HG03469 (cell line): Measurements from ENCODE around the gene COL4A1.

Source experiments
- ATAC-seq: cut with Tn5 transposase; IDR thresholded peaks from one replicate; pipeline ENCODE4 v1.9.1; 2021; ENCODE audit warnings: mild to moderate bottlenecking, moderate library complexity, moderate number of reproducible peaks; ENCODE audit not compliant: unreplicated experiment

COL4A1 gene

DNA sequence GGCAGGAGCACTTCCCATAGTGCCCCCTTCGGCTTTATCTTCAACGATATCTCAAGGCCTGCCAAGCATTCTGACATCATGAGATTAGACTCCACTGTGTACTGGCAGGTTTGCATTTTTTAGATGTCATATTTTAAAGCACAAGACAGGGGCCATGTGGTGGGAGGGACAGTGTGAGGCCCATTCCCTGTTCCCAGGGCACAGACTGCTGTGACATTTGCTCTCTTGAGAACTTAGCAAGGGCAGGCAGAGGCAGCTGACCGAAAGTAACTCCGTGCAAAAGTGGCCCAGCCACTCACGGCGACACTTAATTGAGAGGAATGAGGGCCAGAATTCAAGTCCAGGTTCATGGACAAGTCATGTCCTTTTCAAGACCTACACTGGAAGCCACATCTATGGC is 201.8 kb downstream of the COL4A1 start:
- ATAC-seq, result no peak

DNA sequence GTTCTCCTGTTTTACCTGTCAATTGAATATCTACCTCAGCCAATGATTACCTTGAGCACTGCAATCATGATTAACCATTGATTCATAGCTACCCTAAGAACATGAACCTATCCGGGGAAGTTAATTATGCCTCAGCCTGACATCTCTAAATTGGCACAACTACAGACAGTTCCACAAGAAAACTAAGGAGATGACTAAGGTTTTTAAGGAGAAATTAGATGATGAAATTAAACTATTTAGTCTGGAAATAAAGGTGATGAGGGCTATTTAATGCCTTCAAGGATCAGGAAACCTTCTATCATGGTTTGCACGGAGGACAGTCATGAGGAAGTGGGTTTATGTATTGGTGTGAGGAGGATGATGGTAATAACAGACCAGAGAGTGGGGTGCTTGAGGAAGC is 203.4 kb downstream of the COL4A1 start:
- no peak for ATAC-seq

DNA sequence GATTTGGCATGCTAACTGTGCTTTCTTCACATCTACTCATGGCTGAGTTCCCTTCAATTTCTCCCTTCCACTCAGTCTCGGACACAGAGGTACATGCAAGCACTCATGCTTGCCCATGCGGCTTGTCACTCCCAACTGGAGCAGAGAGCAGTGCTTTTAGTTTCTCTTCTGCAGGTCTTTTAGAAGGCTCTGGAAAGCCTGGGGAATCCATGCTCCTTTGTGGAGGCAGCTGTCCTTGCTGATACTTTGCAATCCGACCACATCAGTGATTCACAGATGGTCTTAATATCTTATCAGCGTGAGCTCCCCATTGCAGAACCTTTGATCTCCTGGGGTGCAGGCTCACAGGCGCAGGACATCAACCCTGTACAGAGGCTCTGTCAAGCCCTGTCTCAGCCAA is 203.9 kb downstream of the COL4A1 start:
- no peak for ATAC-seq

DNA sequence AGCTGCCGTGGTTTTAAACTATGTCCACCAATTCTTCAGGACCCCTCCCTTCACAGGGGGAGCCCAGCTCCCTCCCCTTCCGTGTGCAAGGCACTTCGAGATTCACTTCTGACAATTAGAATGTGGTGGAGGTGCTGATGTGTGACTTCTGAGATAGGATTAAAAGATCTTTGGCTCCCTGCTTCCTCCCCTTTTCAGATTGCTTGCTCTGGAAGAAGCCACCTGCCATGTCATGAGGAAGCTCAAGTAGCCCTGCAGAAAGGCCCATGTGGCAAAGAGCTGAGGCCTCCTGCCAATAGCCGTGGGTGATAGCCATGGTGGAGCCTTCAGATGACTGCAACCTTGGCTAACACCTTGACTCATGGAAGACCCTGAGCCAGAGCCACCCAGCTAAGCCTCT is 204.9 kb downstream of the COL4A1 start:
- no peak for ATAC-seq

DNA sequence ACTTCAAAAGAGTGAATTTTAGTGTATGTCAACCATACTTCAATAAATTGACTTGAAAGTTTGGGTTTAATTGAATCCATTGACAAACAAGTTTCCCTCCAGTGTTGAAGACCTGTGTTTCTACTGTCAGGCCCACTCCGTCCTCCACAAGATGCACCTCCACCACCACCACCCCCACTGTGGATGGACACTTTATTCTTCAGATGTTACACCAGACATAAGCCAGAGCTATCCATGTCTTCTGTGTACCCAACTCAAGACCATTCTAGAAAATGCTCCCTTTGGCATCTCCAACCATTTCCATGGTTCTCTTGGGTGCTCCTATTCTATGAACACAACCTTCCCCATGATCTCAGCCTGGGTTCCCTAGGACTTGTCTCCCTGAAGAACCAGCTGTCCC is 207.0 kb downstream of the COL4A1 start:
- no peak for ATAC-seq
